ENCODE measurements around the gene CHST11.

CHST11 gene

DNA sequence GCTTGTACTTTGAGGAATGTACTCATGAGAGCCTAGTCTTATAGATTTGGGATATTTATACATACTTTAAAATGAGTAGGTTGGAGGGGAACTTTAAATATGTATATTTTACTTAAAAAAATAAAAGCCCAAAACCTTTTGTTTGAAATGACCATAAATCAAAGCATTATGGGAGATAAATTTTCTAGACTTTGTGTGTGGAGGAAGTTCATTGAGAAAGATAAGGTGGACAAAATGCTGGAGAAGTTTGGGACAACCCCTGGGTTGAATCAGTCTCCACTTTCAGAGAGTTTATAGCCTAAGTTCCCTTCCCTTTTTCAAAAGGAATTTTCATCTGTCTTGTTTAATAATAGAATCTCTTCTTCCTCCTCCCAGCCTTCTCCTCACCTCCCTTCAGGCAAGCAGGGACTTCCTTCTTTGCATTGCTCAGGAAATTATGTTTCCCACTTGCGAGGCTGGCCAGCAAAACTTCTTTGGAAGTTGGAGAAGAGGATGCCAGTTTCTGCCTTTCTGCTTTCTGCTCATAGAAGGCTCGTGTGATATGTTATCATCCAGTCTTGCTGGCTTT, 54.2 kb downstream of the CHST11 start (continued):
- no peak for TF ChIP-seq ZNF133 (tag by site-specific recombination; IDR thresholded peaks at IDR 0.05)
- TF ChIP-seq ZNF175 (tag by site-specific recombination; IDR thresholded peaks at IDR 0.05) = no peak
- TF ChIP-seq IKZF3 (tag by site-specific recombination; IDR thresholded peaks at IDR 0.05) = no peak
- TF ChIP-seq ZNF157 (tag by site-specific recombination; IDR thresholded peaks at IDR 0.05) = no peak
- no peak for TF ChIP-seq ZNF654 (tag by site-specific recombination; IDR thresholded peaks at IDR 0.05; ENCODE audit: low read depth)
- no peak for TF ChIP-seq ZNF555 (tag by site-specific recombination; conservative IDR thresholded peaks at IDR 0.05)
- TF ChIP-seq ZNF571 (tag by site-specific recombination; IDR thresholded peaks at IDR 0.05) = no peak
- TF ChIP-seq, protein P1, sequence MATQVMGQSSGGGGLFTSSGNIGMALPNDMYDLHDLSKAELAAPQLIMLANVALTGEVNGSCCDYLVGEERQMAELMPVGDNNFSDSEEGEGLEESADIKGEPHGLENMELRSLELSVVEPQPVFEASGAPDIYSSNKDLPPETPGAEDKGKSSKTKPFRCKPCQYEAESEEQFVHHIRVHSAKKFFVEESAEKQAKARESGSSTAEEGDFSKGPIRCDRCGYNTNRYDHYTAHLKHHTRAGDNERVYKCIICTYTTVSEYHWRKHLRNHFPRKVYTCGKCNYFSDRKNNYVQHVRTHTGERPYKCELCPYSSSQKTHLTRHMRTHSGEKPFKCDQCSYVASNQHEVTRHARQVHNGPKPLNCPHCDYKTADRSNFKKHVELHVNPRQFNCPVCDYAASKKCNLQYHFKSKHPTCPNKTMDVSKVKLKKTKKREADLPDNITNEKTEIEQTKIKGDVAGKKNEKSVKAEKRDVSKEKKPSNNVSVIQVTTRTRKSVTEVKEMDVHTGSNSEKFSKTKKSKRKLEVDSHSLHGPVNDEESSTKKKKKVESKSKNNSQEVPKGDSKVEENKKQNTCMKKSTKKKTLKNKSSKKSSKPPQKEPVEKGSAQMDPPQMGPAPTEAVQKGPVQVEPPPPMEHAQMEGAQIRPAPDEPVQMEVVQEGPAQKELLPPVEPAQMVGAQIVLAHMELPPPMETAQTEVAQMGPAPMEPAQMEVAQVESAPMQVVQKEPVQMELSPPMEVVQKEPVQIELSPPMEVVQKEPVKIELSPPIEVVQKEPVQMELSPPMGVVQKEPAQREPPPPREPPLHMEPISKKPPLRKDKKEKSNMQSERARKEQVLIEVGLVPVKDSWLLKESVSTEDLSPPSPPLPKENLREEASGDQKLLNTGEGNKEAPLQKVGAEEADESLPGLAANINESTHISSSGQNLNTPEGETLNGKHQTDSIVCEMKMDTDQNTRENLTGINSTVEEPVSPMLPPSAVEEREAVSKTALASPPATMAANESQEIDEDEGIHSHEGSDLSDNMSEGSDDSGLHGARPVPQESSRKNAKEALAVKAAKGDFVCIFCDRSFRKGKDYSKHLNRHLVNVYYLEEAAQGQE (tag by site-specific recombination; IDR thresholded peaks at IDR 0.05) = no peak

DNA sequence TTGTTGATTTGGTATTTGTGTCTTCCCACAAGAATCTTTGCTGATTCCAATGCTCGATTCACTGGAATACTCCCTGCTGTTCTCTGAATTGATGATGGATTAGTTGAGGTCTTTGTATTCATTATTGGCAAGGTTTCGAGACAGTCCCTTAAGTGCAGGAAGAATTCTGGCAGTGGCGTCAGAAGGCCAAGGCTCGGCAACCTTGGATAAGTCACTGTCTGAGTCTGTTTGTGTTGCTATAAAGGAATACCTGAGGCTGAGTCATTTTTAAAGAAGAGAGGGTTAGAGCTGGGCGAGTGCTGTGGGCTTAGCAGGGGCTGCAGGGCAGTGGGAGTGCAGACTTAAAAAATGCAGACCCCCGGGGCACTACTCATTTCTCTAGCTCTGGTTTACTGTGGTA, 56.9 kb downstream of the CHST11 start:
- POLR2A ChIA-PET = no interaction called here
- Histone ChIP-seq H3K9me3 (ENCODE audit: control insufficient read depth, insufficient read depth, low read depth, low read length) (no peaks in the 10 kb centered on the region), H3K4me3 (ENCODE audit: low read depth, low read length) (no peak overlapping the region), H3K27ac (ENCODE audit: extremely low read depth, low read depth, low read length) (no peak overlapping the region), H3K4me1 (ENCODE audit: control insufficient read depth, insufficient read depth, low read length) (peaks cover 7% of the 10 kb centered on the region; the same call in 1 of the 2 replicates), H3K36me3 (ENCODE audit: control insufficient read depth in 2 of 2, insufficient read depth in 1 of 2, low read length in 2 of 2) (no peaks in the 10 kb centered on the region)
- CTCF ChIA-PET = no interaction called here
- TF ChIP-seq ZNF18 (tag by site-specific recombination; IDR thresholded peaks at IDR 0.05) (no peak), ZBTB8A (tag by site-specific recombination; IDR thresholded peaks at IDR 0.05) (no peak), PRDM6 (tag by site-specific recombination; IDR thresholded peaks at IDR 0.05) (no peak), MYNN (tag by site-specific recombination; IDR thresholded peaks at IDR 0.05; ENCODE audit: borderline replicate concordance) (no peak), ZNF311 (tag by site-specific recombination; IDR thresholded peaks at IDR 0.05; ENCODE audit: borderline replicate concordance) (no peak), GFI1B (tag by site-specific recombination; IDR thresholded peaks at IDR 0.05) (no peak), ZNF366 (tag by site-specific recombination; conservative IDR thresholded peaks at IDR 0.05) (no peak), ZNF354C (tag by site-specific recombination; IDR thresholded peaks at IDR 0.05; ENCODE audit: borderline replicate concordance, low read depth) (no peak), ZNF529 (tag by site-specific recombination; IDR thresholded peaks at IDR 0.05; ENCODE audit: insufficient replicate concordance) (no peak), HOXD13 (CRISPR knock-in tag; IDR thresholded peaks at IDR 0.05; ENCODE audit: borderline replicate concordance) (no peak), ZNF664 (tag by site-specific recombination; IDR thresholded peaks at IDR 0.05) (no peak)
- TF ChIP-seq, protein P2, sequence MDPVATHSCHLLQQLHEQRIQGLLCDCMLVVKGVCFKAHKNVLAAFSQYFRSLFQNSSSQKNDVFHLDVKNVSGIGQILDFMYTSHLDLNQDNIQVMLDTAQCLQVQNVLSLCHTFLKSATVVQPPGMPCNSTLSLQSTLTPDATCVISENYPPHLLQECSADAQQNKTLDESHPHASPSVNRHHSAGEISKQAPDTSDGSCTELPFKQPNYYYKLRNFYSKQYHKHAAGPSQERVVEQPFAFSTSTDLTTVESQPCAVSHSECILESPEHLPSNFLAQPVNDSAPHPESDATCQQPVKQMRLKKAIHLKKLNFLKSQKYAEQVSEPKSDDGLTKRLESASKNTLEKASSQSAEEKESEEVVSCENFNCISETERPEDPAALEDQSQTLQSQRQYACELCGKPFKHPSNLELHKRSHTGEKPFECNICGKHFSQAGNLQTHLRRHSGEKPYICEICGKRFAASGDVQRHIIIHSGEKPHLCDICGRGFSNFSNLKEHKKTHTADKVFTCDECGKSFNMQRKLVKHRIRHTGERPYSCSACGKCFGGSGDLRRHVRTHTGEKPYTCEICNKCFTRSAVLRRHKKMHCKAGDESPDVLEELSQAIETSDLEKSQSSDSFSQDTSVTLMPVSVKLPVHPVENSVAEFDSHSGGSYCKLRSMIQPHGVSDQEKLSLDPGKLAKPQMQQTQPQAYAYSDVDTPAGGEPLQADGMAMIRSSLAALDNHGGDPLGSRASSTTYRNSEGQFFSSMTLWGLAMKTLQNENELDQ (tag by site-specific recombination; IDR thresholded peaks at IDR 0.05; ENCODE audit: low read depth) = no peak

Measured in HEK293 (cell line).